ENCODE results near the gene SPECC1L. TPM values are rescaled to one million over a fixed set of nuclear protein-coding genes. Genes with fewer than 3 reads are reported as not detected.

SPECC1L gene
- total RNA-seq, 5 donors from 2014 or later (not counting 1 experiment from before 2014, with no cell fraction given), result 45.3 to 64.0 (median 54.5) TPM

- peaks cover 4 to 32% of the 10 kb centered on the region in 2 donors for H3K36me3 ChIP-seq (ENCODE audit: control insufficient read depth in 2 of 2, extremely low read depth in 1 of 2, insufficient read depth in 1 of 2, low read length in 1 of 2)
- no peak overlapping the region for H3K4me3 Mint-ChIP-seq
- no peak overlapping the region for H3K4me3 ChIP-seq (ENCODE audit: control insufficient read depth in 1 of 2, extremely low read depth in 1 of 2, low read length in 1 of 2)
- peaks cover 4 to 16% of the 10 kb centered on the region in 2 experiments for H3K4me1 ChIP-seq (ENCODE audit: control insufficient read depth in 1 of 2, extremely low read depth in 1 of 2, insufficient read depth in 2 of 2, low read length in 2 of 2)
- H3K27me3 Mint-ChIP-seq, result no peaks in the 10 kb centered on the region
- no peaks in the 10 kb centered on the region for H3K9me3 Mint-ChIP-seq
- H3K36me3 Mint-ChIP-seq, result peaks cover 47% of the 10 kb centered on the region
- peaks cover 30 to 35% (median 34%) of the 10 kb centered on the region in 3 donors for H3K4me1 Mint-ChIP-seq
- ChIA-PET CTCF (no interaction called here), POLR2A (no interaction called here)
- DNase-seq, result no peak
- no peak overlapping the region for H3K27ac Mint-ChIP-seq
- ATAC-seq (replicated peaks in 1 of 4), result no peak
- no CpG with 5 or more reads among the region's 5 CpGs for WGBS (ENCODE audit: insufficient coverage)
- no peaks in the 10 kb centered on the region for H3K9me3 ChIP-seq
- H3K27me3 ChIP-seq (replicated peaks in 1 of 2; ENCODE audit: control insufficient read depth in 2 of 2, extremely low read depth in 1 of 2, insufficient read depth in 2 of 2, low read length in 1 of 2), result no peaks in the 10 kb centered on the region
- H3K27ac ChIP-seq (ENCODE audit: low read length), result no peak overlapping the region
These were observed 57.2 kb downstream of the SPECC1L start for GRCh38 chr22:24327832-24328231.

GRCh38 chr22:24329453-24329852 lies 58.8 kb downstream of the SPECC1L start:
- no CpG with 5 or more reads among the region's 6 CpGs for WGBS (ENCODE audit: insufficient coverage)
- ChIA-PET CTCF (no interaction called here), POLR2A (no interaction called here)
- Histone ChIP-seq H3K4me3 (ENCODE audit: control insufficient read depth in 1 of 2, extremely low read depth in 1 of 2, low read length in 1 of 2) (peak overlapping the region in 1 of 2 donors; percentile 2), H3K9me3 (no peaks in the 10 kb centered on the region), H3K27ac (ENCODE audit: low read length) (no peak overlapping the region), H3K27me3 (replicated peaks in 1 of 2; ENCODE audit: control insufficient read depth in 2 of 2, extremely low read depth in 1 of 2, insufficient read depth in 2 of 2, low read length in 1 of 2) (no peaks in the 10 kb centered on the region), H3K4me1 (ENCODE audit: control insufficient read depth in 1 of 2, extremely low read depth in 1 of 2, insufficient read depth in 2 of 2, low read length in 2 of 2) (peaks cover 4 to 16% of the 10 kb centered on the region in 2 experiments), H3K36me3 (ENCODE audit: control insufficient read depth in 2 of 2, extremely low read depth in 1 of 2, insufficient read depth in 1 of 2, low read length in 1 of 2) (peaks cover 4 to 37% of the 10 kb centered on the region in 2 donors)
- no peak for DNase-seq
- peak overlapping the region in 1 of 3 donors; percentile 24 for H3K4me3 Mint-ChIP-seq
- H3K36me3 Mint-ChIP-seq, result peaks cover 48% of the 10 kb centered on the region
- H3K9me3 Mint-ChIP-seq, result no peaks in the 10 kb centered on the region
- no peaks in the 10 kb centered on the region for H3K27me3 Mint-ChIP-seq
- peak in 1 of 4 experiments; percentile 35 for ATAC-seq (replicated peaks in 1 of 4)
- peaks cover 25 to 29% (median 28%) of the 10 kb centered on the region in 3 donors for H3K4me1 Mint-ChIP-seq
- peak overlapping the region; percentile 56 to 68 for H3K27ac Mint-ChIP-seq

- ATAC-seq (replicated peaks in 1 of 4) (no peak), DNase-seq (no peak)
- Mint-ChIP-seq H3K9me3 (no peaks in the 10 kb centered on the region), H3K27ac (no peak overlapping the region), H3K36me3 (peaks cover 56% of the 10 kb centered on the region), H3K27me3 (no peaks in the 10 kb centered on the region), H3K4me1 (peaks cover 24 to 29% (median 27%) of the 10 kb centered on the region in 3 donors), H3K4me3 (no peak overlapping the region)
- Histone ChIP-seq H3K36me3 (ENCODE audit: control insufficient read depth in 2 of 2, extremely low read depth in 1 of 2, insufficient read depth in 1 of 2, low read length in 1 of 2) (peaks cover 4 to 44% of the 10 kb centered on the region in 2 donors), H3K4me1 (ENCODE audit: control insufficient read depth in 1 of 2, extremely low read depth in 1 of 2, insufficient read depth in 2 of 2, low read length in 2 of 2) (peaks cover 4 to 13% of the 10 kb centered on the region in 2 experiments), H3K9me3 (no peaks in the 10 kb centered on the region), H3K27ac (ENCODE audit: low read length) (no peak overlapping the region), H3K27me3 (replicated peaks in 1 of 2; ENCODE audit: control insufficient read depth in 2 of 2, extremely low read depth in 1 of 2, insufficient read depth in 2 of 2, low read length in 1 of 2) (no peaks in the 10 kb centered on the region), H3K4me3 (ENCODE audit: control insufficient read depth in 1 of 2, extremely low read depth in 1 of 2, low read length in 1 of 2) (no peak overlapping the region)
- CTCF ChIA-PET, result interaction anchor here in 1 of 2 donors (0.6 kb wide), 1 partner anchor 24 kb away, joined by 5 read pairs; no protein-coding TSS in a partner anchor
- POLR2A ChIA-PET, result interaction anchor here in 1 of 2 donors (0.6 kb wide), 1 partner anchor 14 kb away, joined by 3 read pairs; no protein-coding TSS in a partner anchor
- no CpG with 5 or more reads among the region's 1 CpG for WGBS (ENCODE audit: insufficient coverage)
These were observed 60.0 kb downstream of the SPECC1L start for GRCh38 chr22:24330636-24331035.

- Histone ChIP-seq H3K27ac (ENCODE audit: low read length) (no peak overlapping the region), H3K4me3 (ENCODE audit: control insufficient read depth in 1 of 2, extremely low read depth in 1 of 2, low read length in 1 of 2) (no peak overlapping the region), H3K36me3 (ENCODE audit: control insufficient read depth in 2 of 2, extremely low read depth in 1 of 2, insufficient read depth in 1 of 2, low read length in 1 of 2) (peaks cover 4 to 41% of the 10 kb centered on the region in 2 donors), H3K4me1 (ENCODE audit: control insufficient read depth in 1 of 2, extremely low read depth in 1 of 2, insufficient read depth in 2 of 2, low read length in 2 of 2) (peaks cover 4 to 13% of the 10 kb centered on the region in 2 experiments), H3K27me3 (replicated peaks in 1 of 2; ENCODE audit: control insufficient read depth in 2 of 2, extremely low read depth in 1 of 2, insufficient read depth in 2 of 2, low read length in 1 of 2) (no peaks in the 10 kb centered on the region), H3K9me3 (no peaks in the 10 kb centered on the region)
- DNase-seq, result no peak
- peaks cover 22 to 23% (median 22%) of the 10 kb centered on the region in 3 donors for H3K4me1 Mint-ChIP-seq
- H3K27ac Mint-ChIP-seq, result no peak overlapping the region
- no peak overlapping the region for H3K4me3 Mint-ChIP-seq
- 100% methylated on average over 1 of the region's 3 CpGs for whole genome bisulfite sequencing (ENCODE audit: insufficient coverage)
- ChIA-PET CTCF (interaction anchor here in 1 of 2 donors (0.7 kb wide), 1 partner anchor 158 kb away, joined by 3 read pairs; no protein-coding TSS in a partner anchor), POLR2A (no interaction called here)
- H3K36me3 Mint-ChIP-seq, result peaks cover 51% of the 10 kb centered on the region
- H3K27me3 Mint-ChIP-seq, result no peaks in the 10 kb centered on the region
- ATAC-seq (replicated peaks in 1 of 4), result no peak
- H3K9me3 Mint-ChIP-seq, result no peaks in the 10 kb centered on the region
These were observed 61.1 kb downstream of the SPECC1L start for GRCh38 chr22:24331468-24332440.

- Mint-ChIP-seq H3K27me3 (no peaks in the 10 kb centered on the region), H3K4me1 (peaks cover 20 to 23% (median 22%) of the 10 kb centered on the region in 3 donors), H3K36me3 (peaks cover 54% of the 10 kb centered on the region), H3K27ac (no peak overlapping the region), H3K4me3 (no peak overlapping the region), H3K9me3 (no peaks in the 10 kb centered on the region)
- CTCF ChIA-PET, result interaction anchor here in 1 of 2 donors (0.6 to 1.5 kb wide), 3 partner anchors 11 to 303 kb away, joined by 3 to 10 read pairs (median 3); no protein-coding TSS in a partner anchor
- Histone ChIP-seq H3K4me3 (ENCODE audit: control insufficient read depth in 1 of 2, extremely low read depth in 1 of 2, low read length in 1 of 2) (no peak overlapping the region), H3K27ac (ENCODE audit: low read length) (no peak overlapping the region), H3K9me3 (no peaks in the 10 kb centered on the region), H3K36me3 (ENCODE audit: control insufficient read depth in 2 of 2, extremely low read depth in 1 of 2, insufficient read depth in 1 of 2, low read length in 1 of 2) (peaks cover 4 to 47% of the 10 kb centered on the region in 2 donors), H3K4me1 (ENCODE audit: control insufficient read depth in 1 of 2, extremely low read depth in 1 of 2, insufficient read depth in 2 of 2, low read length in 2 of 2) (peaks cover 4 to 13% of the 10 kb centered on the region in 2 experiments), H3K27me3 (replicated peaks in 1 of 2; ENCODE audit: control insufficient read depth in 2 of 2, extremely low read depth in 1 of 2, insufficient read depth in 2 of 2, low read length in 1 of 2) (no peaks in the 10 kb centered on the region)
- POLR2A ChIA-PET, result interaction anchor here (0.6 to 0.7 kb wide), 5 partner anchors 18 to 216 kb away, joined by 3 to 7 read pairs (median 4); no protein-coding TSS in a partner anchor
- DNase-seq (no peak), ATAC-seq (replicated peaks in 1 of 4) (no peak)
- no CpG with 5 or more reads among the region's 2 CpGs for WGBS (ENCODE audit: insufficient coverage)
These were observed 62.7 kb downstream of the SPECC1L start for GRCh38 chr22:24333301-24333700.

GRCh38 chr22:24335496-24335895 lies 64.9 kb downstream of the SPECC1L start:
- DNase-seq (no peak), ATAC-seq (replicated peaks in 1 of 4) (no peak)
- no peak overlapping the region for H3K27ac ChIP-seq (ENCODE audit: low read length)
- no peaks in the 10 kb centered on the region for H3K4me1 ChIP-seq (ENCODE audit: control insufficient read depth in 1 of 2, extremely low read depth in 1 of 2, insufficient read depth in 2 of 2, low read length in 2 of 2)
- H3K4me3 ChIP-seq (ENCODE audit: control insufficient read depth in 1 of 2, extremely low read depth in 1 of 2, low read length in 1 of 2), result no peak overlapping the region
- peaks cover under 1 to 54% of the 10 kb centered on the region in 2 donors for H3K36me3 ChIP-seq (ENCODE audit: control insufficient read depth in 2 of 2, extremely low read depth in 1 of 2, insufficient read depth in 1 of 2, low read length in 1 of 2)
- WGBS (ENCODE audit: insufficient coverage), result no CpG with 5 or more reads among the region's 1 CpG
- Mint-ChIP-seq H3K36me3 (peaks cover 51% of the 10 kb centered on the region), H3K4me3 (no peak overlapping the region), H3K4me1 (peaks cover 7 to 10% (median 9%) of the 10 kb centered on the region in 3 donors), H3K27me3 (no peaks in the 10 kb centered on the region), H3K9me3 (no peaks in the 10 kb centered on the region), H3K27ac (no peak overlapping the region)
- ChIA-PET POLR2A (no interaction called here), CTCF (no interaction called here)
- H3K27me3 ChIP-seq (replicated peaks in 1 of 2; ENCODE audit: control insufficient read depth in 2 of 2, extremely low read depth in 1 of 2, insufficient read depth in 2 of 2, low read length in 1 of 2), result no peaks in the 10 kb centered on the region
- H3K9me3 ChIP-seq, result no peaks in the 10 kb centered on the region
